ENCODE measurements around the gene NUDT19. TPM values are rescaled to one million over a fixed set of nuclear protein-coding genes. Genes with fewer than 3 reads are reported as not detected.

Gene NUDT19
- total and polyA plus RNA-seq, 10 of the 15 experiments (the other 5 are each of a cell fraction or from before 2014, with no cell fraction given) = 8.5 to 31.0 (median 17.0) TPM

DNA sequence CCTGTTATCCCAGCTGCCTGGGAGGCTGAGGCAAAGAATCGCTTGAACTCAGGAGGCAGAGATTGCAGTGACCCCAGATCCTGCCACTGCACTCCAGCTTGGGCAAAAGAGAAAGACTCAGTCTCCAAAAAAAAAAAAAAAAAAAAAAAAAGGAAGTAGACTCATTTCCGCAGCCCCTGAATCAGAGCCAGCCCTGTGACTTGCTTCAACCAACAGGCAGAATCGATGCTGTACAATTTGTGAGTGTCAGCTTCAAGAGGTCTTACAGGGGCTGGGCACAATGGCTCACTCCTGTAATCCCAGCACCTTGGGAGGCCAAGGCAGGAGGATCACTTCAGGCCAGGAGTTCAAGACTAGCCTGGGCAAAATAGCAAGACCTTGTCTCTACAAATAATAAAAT lies 29.4 kb upstream of the NUDT19 start:
- Histone ChIP-seq H2AFZ (ENCODE audit: control insufficient read depth, low read depth, low read length) (no peak overlapping the region), H3K36me3 (ENCODE audit: control insufficient read depth in 2 of 2, insufficient read depth in 2 of 2, low read length in 1 of 2) (peaks cover 2 to 5% of the 10 kb centered on the region in 2 experiments; a peak in 3 of 4 replicates), H3K4me3 (no peak overlapping the region), H3K9me3 (replicated peaks; ENCODE audit: control insufficient read depth, insufficient read depth, low read length) (no peaks in the 10 kb centered on the region), H3K4me2 (ENCODE audit: control insufficient read depth, insufficient read depth) (no peak overlapping the region), H4K20me1 (ENCODE audit: control insufficient read depth, insufficient read depth) (no peaks in the 10 kb centered on the region), H3K4me1 (ENCODE audit: control insufficient read depth, insufficient read depth, low read length) (no peaks in the 10 kb centered on the region), H3K27ac (ENCODE audit: control insufficient read depth, insufficient read depth) (no peak overlapping the region), H3K79me2 (ENCODE audit: control insufficient read depth, insufficient read depth, low read length) (peaks cover 7% of the 10 kb centered on the region), H3K9ac (ENCODE audit: control insufficient read depth, insufficient read depth, low read length) (no peak overlapping the region), H3K27me3 (replicated peaks in 1 of 2; ENCODE audit: control insufficient read depth in 2 of 2, insufficient read depth in 2 of 2, low read length in 1 of 2) (no peaks in the 10 kb centered on the region)
- intact Hi-C loops (cut with micrococcal nuclease; ENCODE audit: unreplicated experiment) = no loop called here
- POLR2A ChIA-PET = no interaction called here
- ATAC-seq = no peak
- DNase-seq (ENCODE audit: low read depth, low spot score) = no peak
- CTCF ChIA-PET = no interaction called here
- SMC1A ChIA-PET (ENCODE audit: uncharacterized antibody, unreplicated experiment) = no interaction called here
- TF ChIP-seq PML (IDR thresholded peaks at IDR 0.05; ENCODE audit: low read length) (no peak), ZNF384 (IDR thresholded peaks at IDR 0.05; ENCODE audit: borderline replicate concordance, low read depth, low read length) (peak; percentile 27; the same call in 1 of the 2 replicates)
- 33% methylated on average over 3 of the region's 3 CpGs for WGBS (ENCODE audit: insufficient coverage, insufficient replicate concordance, low lambda C conversion rate, missing lambda C conversion rate)
- no peak for FAIRE-seq
- in situ Hi-C loops (cut with MboI) = no loop called here
- RAD21 ChIA-PET (ENCODE audit: unreplicated experiment) = no interaction called here
- BruUV-seq (replicated peaks) = no TSS peak

DNA sequence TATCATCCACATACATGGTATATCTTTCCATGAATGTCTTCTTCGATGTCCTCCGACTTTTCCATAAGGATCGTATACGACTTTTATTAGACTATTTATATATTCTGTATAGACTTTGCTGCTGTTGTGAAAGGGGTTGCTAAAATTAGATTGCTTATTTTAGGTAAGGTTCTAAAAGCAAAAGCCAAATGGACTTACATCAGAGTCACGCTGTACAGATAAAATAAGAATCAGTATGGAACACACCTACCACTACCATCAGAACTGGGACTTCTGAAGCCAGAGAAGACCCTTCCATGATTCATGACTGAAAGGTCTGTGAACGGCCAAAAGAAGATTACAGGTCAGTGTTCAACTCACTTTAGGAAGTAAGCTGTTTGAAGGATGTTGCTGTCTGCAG lies 25.5 kb upstream of the NUDT19 start:
- Histone ChIP-seq H3K9me3 (replicated peaks; ENCODE audit: control insufficient read depth, insufficient read depth, low read length) (no peaks in the 10 kb centered on the region), H3K79me2 (ENCODE audit: control insufficient read depth, insufficient read depth, low read length) (peaks cover 17% of the 10 kb centered on the region), H3K4me2 (ENCODE audit: control insufficient read depth, insufficient read depth) (no peak overlapping the region), H3K36me3 (ENCODE audit: control insufficient read depth in 2 of 2, insufficient read depth in 2 of 2, low read length in 1 of 2) (no peaks in the 10 kb centered on the region; a peak in 2 of 4 replicates), H3K27me3 (replicated peaks in 1 of 2; ENCODE audit: control insufficient read depth in 2 of 2, insufficient read depth in 2 of 2, low read length in 1 of 2) (no peaks in the 10 kb centered on the region), H3K4me1 (ENCODE audit: control insufficient read depth, insufficient read depth, low read length) (no peaks in the 10 kb centered on the region), H4K20me1 (ENCODE audit: control insufficient read depth, insufficient read depth) (no peaks in the 10 kb centered on the region), H2AFZ (ENCODE audit: control insufficient read depth, low read depth, low read length) (no peak overlapping the region), H3K9ac (ENCODE audit: control insufficient read depth, insufficient read depth, low read length) (no peak overlapping the region), H3K4me3 (no peak overlapping the region), H3K27ac (ENCODE audit: control insufficient read depth, insufficient read depth) (no peak overlapping the region)
- ChIA-PET CTCF (no interaction called here), POLR2A (no interaction called here), SMC1A (ENCODE audit: uncharacterized antibody, unreplicated experiment) (no interaction called here), RAD21 (ENCODE audit: unreplicated experiment) (no interaction called here)
- no peak for DNase-seq (ENCODE audit: low read depth, low spot score)
- no TSS peak for BruUV-seq (replicated peaks)
- in situ Hi-C loops (cut with MboI) (no loop called here), intact Hi-C loops (cut with micrococcal nuclease; ENCODE audit: unreplicated experiment) (no loop called here)
- FAIRE-seq = no peak
- 98% methylated on average over 6 of the region's 6 CpGs for whole genome bisulfite sequencing (ENCODE audit: insufficient coverage, insufficient replicate concordance, low lambda C conversion rate, missing lambda C conversion rate)
- TF ChIP-seq POU2F2 (IDR thresholded peaks at IDR 0.05; ENCODE audit: borderline replicate concordance, low read depth, low read length) (no peak), SUZ12 (IDR thresholded peaks at IDR 0.05; ENCODE audit: unreplicated experiment) (no peak), IKZF2 (IDR thresholded peaks at IDR 0.05) (no peak)
- ATAC-seq = no peak
